Endothelial cell of umbilical vein (primary cell): ENCODE data around the gene MFGE8. TPM values are rescaled to one million over a fixed set of nuclear protein-coding genes. Genes with fewer than 3 reads are reported as not detected.

Experiments used
- BruUV-seq: library from RNA; stranded (reverse); fragments of 400-500 nt; replicated peaks from 2 replicates; lab custom pipeline; 2021; lab: Mats Ljungman, UMichigan
- CTCF ChIA-PET: fragments of 300-600, 350-600 bp; sonication (Branson Sonifier 250); formaldehyde crosslinking; loops from one replicate; lab custom pipeline; 2021; ENCODE audit warnings: antibody characterized with exemption, inconsistent platforms; lab: Charles Lee
- POLR2A ChIA-PET: fragments of 300-600, 350-600 bp; sonication (Branson Sonifier 250); formaldehyde crosslinking; loops from one replicate; lab custom pipeline; 2021; ENCODE audit warnings: antibody characterized with exemption, inconsistent platforms; lab: Charles Lee
- DNase-seq: peaks from one replicate; pipeline ENCODE4 v3.0.0-alpha.2; 2011; ENCODE audit warnings: low read depth, low spot score
- FAIRE-seq: peaks from 2 replicates; lab custom pipeline; 2011; peaks lifted over from hg19 to GRCh38; lab: Jason Lieb, UNC
- H2AFZ ChIP-seq: 2 replicates; pipeline ENCODE4 v1.6.0; 2012; ENCODE audit warnings: low read depth, low read length, control low read depth, inconsistent platforms
- H3K27ac ChIP-seq: 2 replicates; pipeline ENCODE4 v1.5.1; 2011; ENCODE audit warnings: low read depth, mild to moderate bottlenecking, control low read depth, low read length, moderate library complexity; ENCODE audit not compliant: insufficient read depth
- H3K27me3 ChIP-seq, 2 experiments: 2 replicates each; pipeline versions ENCODE4 v1.6.0 to v1.6.1; 2011; ENCODE audit warnings: low read length in 2 of 2, mixed read lengths in 1 of 2; ENCODE audit not compliant: control insufficient read depth in 2 of 2, insufficient read depth in 2 of 2
- H3K36me3 ChIP-seq, 2 experiments: 2 replicates in 1 of 2; 3 replicates in 1 of 2; pipeline ENCODE4 v1.5.1; 2011; ENCODE audit warnings: low read length in 2 of 2, mild to moderate bottlenecking in 1 of 2, moderate library complexity in 1 of 2; ENCODE audit not compliant: control insufficient read depth in 2 of 2, insufficient read depth in 2 of 2; ENCODE audit errors: extremely low read depth in 1 of 2
- H3K4me1 ChIP-seq: 3 replicates; pipeline ENCODE4 v1.5.1; 2011; ENCODE audit warnings: mild to moderate bottlenecking, low read length; ENCODE audit not compliant: control insufficient read depth, insufficient read depth; ENCODE audit errors: extremely low read depth
- H3K4me2 ChIP-seq: 2 replicates; pipeline ENCODE4 v1.6.1; 2011; ENCODE audit warnings: low read length, control low read depth, mixed read lengths; ENCODE audit not compliant: insufficient read depth
- H3K4me3 ChIP-seq, 3 experiments: fragments of 200-600 bp in 1 of 3; sonication (generic), shearing (Covaris generic) in 1 of 3; replicated peaks in 1 of 3; 2 replicates each; pipeline ENCODE4 v1.5.1; 2011 to 2016; ENCODE audit warnings: control low read depth in 3 of 3, low read length in 3 of 3, mild to moderate bottlenecking in 2 of 3, inconsistent platforms in 1 of 3, low read depth in 1 of 3, moderate library complexity in 1 of 3; ENCODE audit not compliant: insufficient read depth in 1 of 3
- H3K79me2 ChIP-seq: 2 replicates; pipeline ENCODE4 v1.6.0; 2012; ENCODE audit warnings: low read length, inconsistent platforms; ENCODE audit not compliant: control insufficient read depth, insufficient read depth
- H3K9ac ChIP-seq: replicated peaks from 2 replicates; pipeline ENCODE3; 2011; ENCODE audit warnings: low read length, control low read depth; ENCODE audit not compliant: insufficient read depth; ENCODE audit errors: extremely low read depth
- H3K9me1 ChIP-seq: replicated peaks from 3 replicates; pipeline ENCODE4 v1.6.0; 2011; ENCODE audit warnings: mild to moderate bottlenecking, low read length; ENCODE audit not compliant: control insufficient read depth, insufficient read depth; ENCODE audit errors: extremely low read depth
- H3K9me3 ChIP-seq: replicated peaks from 2 replicates; pipeline ENCODE4 v1.5.1; 2012; ENCODE audit warnings: low read length, inconsistent platforms; ENCODE audit not compliant: control insufficient read depth, insufficient read depth
- H4K20me1 ChIP-seq: replicated peaks from 2 replicates; pipeline ENCODE3; 2011; ENCODE audit warnings: mild to moderate bottlenecking, low read length; ENCODE audit not compliant: control insufficient read depth, insufficient read depth; ENCODE audit errors: extremely low read depth
- CTCF ChIP-seq, 2 donors: IDR thresholded peaks; 1 replicate in 1 of 2; 2 replicates in 1 of 2; pipeline ENCODE4 v1.5.1; 2011; ENCODE audit warnings: low read length in 2 of 2, mild to moderate bottlenecking in 2 of 2, moderate library complexity in 2 of 2, control low read depth in 1 of 2, inconsistent platforms in 1 of 2, low read depth in 1 of 2; ENCODE audit not compliant: insufficient read depth in 1 of 2; ENCODE audit errors: extremely low read depth in 1 of 2
- EZH2 ChIP-seq: IDR thresholded peaks from 2 replicates; pipeline ENCODE4 v1.6.1; 2012; ENCODE audit warnings: borderline replicate concordance, low read depth, mild to moderate bottlenecking, moderate library complexity, low read length, inconsistent platforms; ENCODE audit not compliant: severe bottlenecking
- FOS ChIP-seq: IDR thresholded peaks from 2 replicates; pipeline ENCODE4 v1.6.1; 2011; ENCODE audit warnings: mild to moderate bottlenecking, low read length, moderate library complexity, borderline replicate concordance; ENCODE audit not compliant: insufficient read depth
- GATA2 ChIP-seq: IDR thresholded peaks from 2 replicates; pipeline ENCODE4 v1.7.0; 2011; ENCODE audit warnings: low read depth, mild to moderate bottlenecking, moderate library complexity, mixed read lengths, low read length; ENCODE audit not compliant: insufficient read length, insufficient read depth
- JUN ChIP-seq: IDR thresholded peaks from 2 replicates; pipeline ENCODE4 v1.6.1; 2011; ENCODE audit warnings: borderline replicate concordance, low read depth; ENCODE audit not compliant: insufficient read length, insufficient read depth
- MAX ChIP-seq: IDR thresholded peaks from 2 replicates; pipeline ENCODE4 v1.6.1; 2011; ENCODE audit not compliant: insufficient read depth, insufficient read length
- MYC ChIP-seq: IDR thresholded peaks from one replicate; pipeline ENCODE4 v1.6.1; 2011; ENCODE audit warnings: mild to moderate bottlenecking, low read depth, low read length
- POLR2A ChIP-seq: IDR thresholded peaks from 2 replicates; pipeline ENCODE4 v1.6.1; 2012; ENCODE audit warnings: low read depth, mild to moderate bottlenecking, control low read depth, low read length
- POLR2AphosphoS5 ChIP-seq: IDR thresholded peaks from 2 replicates; pipeline ENCODE4 v1.6.1; 2012; ENCODE audit warnings: low read depth, mild to moderate bottlenecking, control low read depth, low read length, moderate library complexity; ENCODE audit not compliant: insufficient read depth
- dilution Hi-C: fragments of 300-500 bp; cut with MboI; formaldehyde crosslinking; loops from one replicate; pipeline ENCODE4 v1.15.0; 2019; ENCODE audit warnings: low sequenced_read_pairs; ENCODE audit not compliant: extremely low pct_ligation_motif_present
- intact Hi-C: fragments of 100-400 bp; cut with micrococcal nuclease; formaldehyde crosslinking; loops from one replicate; pipeline ENCODE4 v1.10.0; 2022
- polyA plus RNA-seq, 4 experiments: library from polyadenylated mRNA; depleted of rRNA in 3 of 4; stranded (reverse) in 3 of 4; unstranded in 1 of 4; fragments of >200 nt; gene quantifications; 2 replicates each; pipeline versions ENCODE4 v1.2.1 to v1.2.3, GENCODE V29; 2011 to 2012; ENCODE audit warnings: missing spikeins in 1 of 4
- total RNA-seq: library from RNA; stranded (reverse); gene quantifications from 2 replicates; pipeline ENCODE4 v1.2.3, GENCODE V29; 2021

The MFGE8 gene
- total and polyA plus RNA-seq, 2 donors (not counting 3 experiments of a cell fraction or from before 2014, with no cell fraction given), result 108 to 117 TPM

DNA sequence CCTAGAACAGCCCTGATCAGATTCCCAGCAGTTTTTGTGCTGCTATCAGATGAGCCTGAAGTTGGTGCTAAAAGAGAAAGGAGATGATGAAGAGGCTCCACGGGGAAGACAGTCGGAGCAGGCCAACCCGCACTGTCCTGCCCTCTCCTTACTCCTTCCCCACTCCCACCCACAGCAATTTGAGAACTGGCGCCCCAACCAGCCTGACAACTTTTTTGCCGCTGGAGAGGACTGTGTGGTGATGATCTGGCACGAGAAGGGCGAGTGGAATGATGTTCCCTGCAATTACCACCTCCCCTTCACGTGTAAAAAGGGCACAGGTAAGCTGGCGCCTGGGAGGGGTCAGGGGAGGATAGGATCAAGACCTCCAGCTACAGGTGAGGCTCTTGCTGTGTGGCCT, 40.5 kb downstream of the MFGE8 start:
- H3K79me2 ChIP-seq, result no peaks in the 10 kb centered on the region
- no peak overlapping the region for H3K4me3 ChIP-seq
- ChIA-PET POLR2A (no interaction called here), CTCF (interaction anchor here (1.2 kb wide), 2 partner anchors 32 to 248 kb away, joined by 5 to 8 read pairs; no protein-coding TSS in a partner anchor)
- H4K20me1 ChIP-seq, result no peaks in the 10 kb centered on the region
- no peaks in the 10 kb centered on the region for H3K9me1 ChIP-seq
- no peaks in the 10 kb centered on the region for H3K9me3 ChIP-seq
- H3K4me1 ChIP-seq, result no peaks in the 10 kb centered on the region
- intact Hi-C loops (no loop called here), dilution Hi-C loops (no loop called here)
- no peak overlapping the region for H3K9ac ChIP-seq
- FAIRE-seq (no peak), DNase-seq (no peak)
- no TSS peak for BruUV-seq
- H3K36me3 ChIP-seq, result peaks cover 0 to 13% of the 10 kb centered on the region in 2 experiments
- H2AFZ ChIP-seq, result no peak overlapping the region
- H3K27me3 ChIP-seq, result peaks cover 0 to 5% of the 10 kb centered on the region in 2 experiments
- H3K4me2 ChIP-seq, result no peak overlapping the region
- no peak overlapping the region for H3K27ac ChIP-seq
- no peak for TF ChIP-seq MAX
- TF ChIP-seq CTCF (IDR thresholded peaks at IDR 0.05; ENCODE audit: extremely low read depth in 1 of 2, insufficient read depth in 1 of 2, low read depth in 1 of 2, low read length in 2 of 2), result no peak
- no peak for TF ChIP-seq GATA2
- TF ChIP-seq MYC, result no peak
- no peak for TF ChIP-seq POLR2A
- TF ChIP-seq JUN, result no peak
- TF ChIP-seq POLR2AphosphoS5, result no peak
- TF ChIP-seq FOS, result no peak
- TF ChIP-seq EZH2, result no peak
